Common myeloid progenitor, CD34-positive (primary cell): Measurements from ENCODE around the gene EFNA1.

Experiments
- CTCF ChIA-PET: fragments of 350-600 bp; sonication (Branson Sonifier 250); formaldehyde crosslinking; loops from one replicate; lab custom pipeline; 2021; ENCODE audit warnings: antibody characterized with exemption; lab: Charles Lee
- POLR2A ChIA-PET: fragments of 350-600 bp; sonication (Branson Sonifier 250); formaldehyde crosslinking; loops from one replicate; lab custom pipeline; 2021; ENCODE audit warnings: antibody characterized with exemption; lab: Charles Lee
- DNase-seq, 3 donors: peaks; one replicate each; pipeline versions ENCODE4 v3.0.0 to v3.0.0-alpha.2; 2013
- H3K27ac ChIP-seq, 2 experiments: 1 replicate in 1 of 2; 2 replicates in 1 of 2; pipeline ENCODE4 v1.7.0; 2013; ENCODE audit warnings: inconsistent platforms in 2 of 2, low read length in 2 of 2, mild to moderate bottlenecking in 2 of 2, low read depth in 1 of 2, moderate library complexity in 1 of 2; ENCODE audit not compliant: severe bottlenecking in 2 of 2, insufficient read depth in 1 of 2, poor library complexity in 1 of 2
- H3K27me3 ChIP-seq, 5 experiments: replicated peaks in 2 of 5; 1 replicate in 3 of 5; 2 replicates in 2 of 5; pipeline versions ENCODE4 v1.6.1 to v1.7.0; 2013; ENCODE audit warnings: low read length in 4 of 5, mild to moderate bottlenecking in 2 of 5, moderate library complexity in 2 of 5, inconsistent platforms in 1 of 5; ENCODE audit not compliant: insufficient read depth in 5 of 5, control insufficient read depth in 4 of 5
- H3K36me3 ChIP-seq, 4 experiments: 1 replicate in 2 of 4; 2 replicates in 2 of 4; pipeline versions ENCODE4 v1.6.1 to v1.7.0; 2013; ENCODE audit warnings: low read length in 3 of 4, control low read depth in 1 of 4, mild to moderate bottlenecking in 1 of 4; ENCODE audit not compliant: control insufficient read depth in 4 of 4, insufficient read depth in 4 of 4
- H3K4me1 ChIP-seq, 4 experiments: 1 replicate in 3 of 4; 2 replicates in 1 of 4; pipeline versions ENCODE4 v1.6.1 to v1.7.1; 2013; ENCODE audit warnings: low read length in 3 of 4, mild to moderate bottlenecking in 3 of 4, control low read depth in 1 of 4, inconsistent platforms in 1 of 4, moderate library complexity in 1 of 4; ENCODE audit not compliant: control insufficient read depth in 4 of 4, insufficient read depth in 4 of 4; ENCODE audit errors: control extremely low read depth in 1 of 4
- H3K4me3 ChIP-seq, 7 experiments: 1 replicate in 4 of 7; 2 replicates in 3 of 7; pipeline versions ENCODE4 v1.5.1 to v1.7.0; 2013; ENCODE audit warnings: mild to moderate bottlenecking in 7 of 7, low read length in 6 of 7, moderate library complexity in 6 of 7, inconsistent platforms in 2 of 7, low read depth in 2 of 7, control low read depth in 1 of 7; ENCODE audit not compliant: insufficient read depth in 4 of 7, control insufficient read depth in 1 of 7; ENCODE audit errors: extremely low read depth in 1 of 7
- H3K9me3 ChIP-seq, 5 experiments: 1 replicate in 4 of 5; 2 replicates in 1 of 5; pipeline versions ENCODE4 v1.6.1 to v1.7.1; 2013; ENCODE audit warnings: low read length in 4 of 5, mild to moderate bottlenecking in 2 of 5, inconsistent platforms in 1 of 5, low read depth in 1 of 5, moderate library complexity in 1 of 5; ENCODE audit not compliant: control insufficient read depth in 4 of 5, insufficient read depth in 2 of 5; ENCODE audit errors: control extremely low read depth in 1 of 5
- WGBS: methylation state at CpG from one replicate; pipeline ENCODE4 v1.1.5; 2013; ENCODE audit not compliant: insufficient coverage; 5-methylcytosine and 5-hydroxymethylcytosine counted together

EFNA1 gene

DNA sequence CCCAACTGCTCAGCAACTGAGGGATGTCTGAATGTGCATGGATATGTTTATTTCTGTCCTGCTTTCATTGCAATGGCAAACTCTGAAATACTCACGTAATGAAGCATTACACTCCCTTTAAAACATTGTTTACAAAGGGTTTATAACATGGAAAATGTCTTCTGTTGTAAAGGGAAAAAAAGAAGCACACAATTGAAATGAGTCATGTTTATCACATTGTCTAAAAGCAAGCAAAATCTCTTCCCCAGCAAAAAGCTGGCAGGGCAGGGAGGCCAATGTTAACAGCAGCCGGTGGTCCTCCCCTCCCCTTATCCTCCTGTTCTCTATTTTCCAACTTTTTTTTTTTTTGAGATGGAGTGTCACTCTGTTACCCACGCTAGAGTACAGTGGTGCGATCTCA lies 3.9 kb upstream of the EFNA1 start:
- ChIA-PET CTCF (interaction anchor here (0.9 kb wide), 1 partner anchor 11 kb away, joined by 5 read pairs; no protein-coding TSS in a partner anchor), POLR2A (no interaction called here)
- Histone ChIP-seq H3K4me3 (no peak overlapping the region), H3K27me3 (peaks cover 0 to 9% (median 3%) of the 10 kb centered on the region in 5 experiments), H3K36me3 (no peaks in the 10 kb centered on the region), H3K27ac (no peak overlapping the region), H3K9me3 (no peaks in the 10 kb centered on the region), H3K4me1 (peaks cover 3 to 28% (median 27%) of the 10 kb centered on the region in 4 experiments)
- no peak for DNase-seq
- WGBS: 100% methylated on average over 2 of the region's 4 CpGs

DNA sequence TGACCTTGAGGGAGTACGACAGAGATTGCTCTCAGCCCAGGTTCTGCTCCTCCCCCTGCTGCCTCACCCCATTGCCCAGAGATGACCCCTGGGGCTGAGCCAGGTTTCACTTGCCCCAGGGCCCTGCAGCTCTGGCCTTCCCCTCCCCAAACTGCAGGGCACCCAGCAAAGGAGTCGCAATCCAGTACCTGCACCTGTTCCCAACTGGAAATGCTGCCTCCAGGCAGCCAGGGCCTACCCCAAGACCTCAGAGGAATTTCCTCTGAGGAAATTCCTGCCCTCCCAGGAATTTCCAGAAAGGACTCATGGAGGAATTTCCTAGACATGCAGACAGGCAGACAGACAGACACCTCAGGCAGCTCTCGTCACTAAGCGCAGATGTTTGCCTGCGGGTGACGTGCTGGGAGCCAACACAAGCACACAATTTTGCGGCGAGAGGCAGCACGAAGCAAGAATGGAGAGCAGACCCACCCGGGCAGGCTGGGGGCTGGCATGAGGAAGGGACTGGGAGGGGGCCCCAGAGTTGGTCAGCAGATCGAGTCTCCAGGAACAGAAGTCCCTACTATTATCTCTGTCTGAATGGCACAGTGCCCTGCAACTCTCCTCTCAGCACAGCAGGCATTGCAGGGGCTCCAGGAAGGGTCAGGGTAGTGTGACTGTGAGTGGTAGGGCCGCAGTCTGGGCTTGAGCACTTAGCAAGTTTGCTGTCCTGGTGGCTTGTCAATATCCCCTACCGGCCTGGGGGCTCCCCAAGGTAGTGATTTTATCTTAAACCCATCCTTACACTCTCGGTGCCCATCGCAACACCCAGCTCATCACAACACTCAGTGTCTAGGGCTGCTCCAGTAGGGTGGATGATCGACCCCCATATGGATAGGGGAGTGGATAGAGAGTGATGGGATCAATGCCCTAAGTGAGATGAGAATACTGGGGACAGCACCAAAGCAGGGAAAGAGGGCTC lies 2.9 kb upstream of the EFNA1 start:
- WGBS: 91% methylated on average over 14 of the region's 16 CpGs
- Histone ChIP-seq H3K4me1 (peaks cover 3 to 38% (median 37%) of the 10 kb centered on the region in 4 experiments), H3K4me3 (no peak overlapping the region), H3K36me3 (no peaks in the 10 kb centered on the region), H3K27me3 (peaks cover 0 to 9% (median 3%) of the 10 kb centered on the region in 5 experiments), H3K9me3 (no peaks in the 10 kb centered on the region), H3K27ac (no peak overlapping the region)
- ChIA-PET CTCF (interaction anchor here (0.9 to 8.6 kb wide), 9 partner anchors 9 to 45 kb away, joined by 3 to 48 read pairs (median 5); no protein-coding TSS in a partner anchor), POLR2A (interaction anchor here (1.0 kb wide), 1 partner anchor 9 kb away, joined by 3 read pairs; no protein-coding TSS in a partner anchor)
- no peak for DNase-seq

- 95% methylated on average over 9 of the region's 11 CpGs for WGBS
- H3K27me3 ChIP-seq: peaks cover 0 to 9% (median 3%) of the 10 kb centered on the region in 5 experiments
- no peak for DNase-seq
These were observed 2.1 kb upstream of the EFNA1 start for GRCh38 chr1:155125511-155125945.

GRCh38 chr1:155125946-155126555 lies 1.6 kb upstream of the EFNA1 start:
- DNase-seq: no peak
- no peaks in the 10 kb centered on the region for H3K9me3 ChIP-seq
- peaks cover 0 to 9% (median 3%) of the 10 kb centered on the region in 5 experiments for H3K27me3 ChIP-seq
- H3K4me1 ChIP-seq: peaks cover 9 to 51% (median 48%) of the 10 kb centered on the region in 4 experiments
- peak overlapping the region in 2 of 7 experiments; percentile 85 to 87 for H3K4me3 ChIP-seq
- POLR2A ChIA-PET: interaction anchor here (1.0 kb wide), 1 partner anchor 10 kb away, joined by 3 read pairs; no protein-coding TSS in a partner anchor
- CTCF ChIA-PET: interaction anchor here (1.0 to 8.6 kb wide), 11 partner anchors 8 to 46 kb away, joined by 3 to 48 read pairs (median 5); no protein-coding TSS in a partner anchor
- peaks cover 0 to under 1% (median 0%) of the 10 kb centered on the region in 4 experiments for H3K36me3 ChIP-seq
- H3K27ac ChIP-seq: no peak overlapping the region
- 71% methylated on average over 49 of the region's 53 CpGs for WGBS

More at GRCh38 chr1:155125511-155125945, 2.1 kb upstream of the EFNA1 start:
- H3K4me3 ChIP-seq: no peak overlapping the region
- H3K36me3 ChIP-seq: no peaks in the 10 kb centered on the region
- ChIA-PET POLR2A (interaction anchor here (1.0 kb wide), 1 partner anchor 10 kb away, joined by 3 read pairs; no protein-coding TSS in a partner anchor), CTCF (interaction anchor here (1.1 to 8.6 kb wide), 10 partner anchors 7 to 46 kb away, joined by 3 to 48 read pairs (median 6); no protein-coding TSS in a partner anchor)
- no peaks in the 10 kb centered on the region for H3K9me3 ChIP-seq
- H3K27ac ChIP-seq: no peak overlapping the region
- H3K4me1 ChIP-seq: peaks cover 4 to 45% (median 44%) of the 10 kb centered on the region in 4 experiments

DNA sequence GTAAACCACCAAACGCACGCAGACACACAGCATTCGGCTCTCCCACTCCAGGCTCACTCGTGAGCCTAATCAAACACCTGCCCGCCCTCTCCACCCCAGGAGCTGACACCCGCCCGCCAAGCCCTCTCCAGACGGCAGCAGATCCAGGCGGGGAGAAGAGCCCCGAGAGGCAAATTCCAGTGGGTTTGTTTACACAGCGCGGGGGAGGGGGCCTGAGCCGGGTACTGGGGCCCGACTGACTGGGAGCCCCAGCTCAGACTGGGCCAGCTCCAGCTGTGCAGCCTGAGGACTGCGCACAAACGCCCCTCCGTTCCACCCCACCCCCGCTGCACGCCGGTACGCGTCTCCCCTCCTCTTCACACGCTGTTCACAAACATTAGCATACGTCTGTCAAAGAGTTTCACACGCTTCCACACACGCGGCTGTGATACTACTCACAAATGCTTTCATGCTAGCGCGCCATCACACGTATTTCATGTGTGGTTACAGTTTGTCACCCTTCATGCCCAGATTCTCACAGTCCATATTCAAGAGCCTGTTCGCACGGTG lies 1.0 kb upstream of the EFNA1 start:
- peak overlapping the region in 5 of 7 experiments; percentile 64 to 87 (median 79) for H3K4me3 ChIP-seq
- peak in 2 of 3 donors; percentile 77 to 86 for DNase-seq
- POLR2A ChIA-PET: no interaction called here
- no peaks in the 10 kb centered on the region for H3K9me3 ChIP-seq
- CTCF ChIA-PET: interaction anchor here (1.0 to 8.6 kb wide), 7 partner anchors 9 to 45 kb away, joined by 3 to 48 read pairs (median 5); no protein-coding TSS in a partner anchor
- H3K4me1 ChIP-seq: peaks cover 9 to 54% (median 49%) of the 10 kb centered on the region in 4 experiments
- peaks cover 0 to 6% (median 5%) of the 10 kb centered on the region in 4 experiments for H3K36me3 ChIP-seq
- 12% methylated on average over 30 of the region's 32 CpGs for WGBS
- no peak overlapping the region for H3K27ac ChIP-seq
- H3K27me3 ChIP-seq: peaks cover 0 to 9% (median 3%) of the 10 kb centered on the region in 5 experiments
